Measurements from ENCODE around the gene ARHGAP20.

ARHGAP20 gene

GRCh38 chr11:110530900-110531741 is 181.1 kb downstream of the ARHGAP20 start:
- DNase-seq (ENCODE audit: extremely low spot score, insufficient read length, low read depth) = no peak
- FAIRE-seq = no peak

- no peak for FAIRE-seq
- DNase-seq (ENCODE audit: extremely low spot score, insufficient read length, low read depth) = no peak
These were observed 183.2 kb downstream of the ARHGAP20 start for GRCh38 chr11:110529043-110529442.

- no peak for FAIRE-seq
- no peak for DNase-seq (ENCODE audit: extremely low spot score, insufficient read length, low read depth)
These were observed 185.1 kb downstream of the ARHGAP20 start for GRCh38 chr11:110527146-110527545.

Measured in GM18507 (cell line).